Posterior cingulate gyrus (tissue), 11 donors: ENCODE measurements around the gene FBXO28.
A peak's percentile ranks its signal among the peaks of the same experiment; 100 is the strongest.
"Not testable (repeated sequence)": the region's sequence is repeated elsewhere in the genome, so short reads cannot be mapped to it uniquely, and the experiment has no call there.

Source experiments
- DNase-seq, 10 donors: peaks; one replicate each; pipeline versions ENCODE4 v3.0.0 to v3.0.0-alpha.2; 2020 to 2021; ENCODE audit warnings: mixed read lengths in 3 of 10
- intact Hi-C: fragments of 100-400 bp; cut with DNase I; formaldehyde crosslinking; loops from one replicate; pipeline ENCODE4 v1.15.1; 2023

The FBXO28 gene

GRCh38 chr1:224182866-224183590 lies 69.1 kb downstream of the FBXO28 start, which contains the start of gene DEGS1:
Gene DEGS1, plus strand, starts transcription at chr1:224183240. Its CDS starts 97 bp downstream, at chr1:224183337.
- peak; percentile 73 to 97 (median 82) for DNase-seq
- intact Hi-C loops = loop anchor here (2.0 to 10.0 kb wide), 4 partner anchors 68 to 338 kb away; partner anchors contain the start of genes FBXO28, NVL and TP53BP2

- intact Hi-C loops = loop anchor here (2.0 to 10.0 kb wide), 4 partner anchors 69 to 339 kb away; partner anchors contain the start of genes FBXO28, NVL and TP53BP2
- DNase-seq = peak; percentile 34 to 95 (median 52)
These were observed 69.8 kb downstream of the FBXO28 start for GRCh38 chr1:224183591-224184312.

DNA sequence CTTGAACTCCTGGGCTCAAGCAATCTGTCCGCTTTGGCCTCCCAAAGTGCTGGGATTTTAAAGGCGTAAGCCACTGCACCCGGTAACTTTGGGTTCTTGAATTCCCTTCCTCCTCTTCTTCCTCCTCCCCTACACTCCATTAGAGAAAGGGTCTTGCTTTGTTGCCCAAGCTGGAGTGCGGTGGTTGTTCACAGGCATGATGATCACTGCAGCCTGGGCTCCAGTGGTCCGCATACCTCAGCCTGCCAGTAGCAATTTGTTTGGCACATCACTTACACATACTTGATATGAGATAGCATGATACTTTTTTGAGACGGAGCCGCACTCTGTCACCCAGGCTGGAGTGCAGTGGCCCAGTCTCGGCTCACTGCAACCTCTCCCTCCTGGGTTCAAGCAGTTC lies 71.3 kb downstream of the FBXO28 start:
- intact Hi-C loops = loop anchor here (10.0 kb wide), 3 partner anchors 70 to 340 kb away; partner anchors contain the start of genes FBXO28 and TP53BP2
- DNase-seq = peak in 2 of 10 donors; percentile 26 to 40

DNA sequence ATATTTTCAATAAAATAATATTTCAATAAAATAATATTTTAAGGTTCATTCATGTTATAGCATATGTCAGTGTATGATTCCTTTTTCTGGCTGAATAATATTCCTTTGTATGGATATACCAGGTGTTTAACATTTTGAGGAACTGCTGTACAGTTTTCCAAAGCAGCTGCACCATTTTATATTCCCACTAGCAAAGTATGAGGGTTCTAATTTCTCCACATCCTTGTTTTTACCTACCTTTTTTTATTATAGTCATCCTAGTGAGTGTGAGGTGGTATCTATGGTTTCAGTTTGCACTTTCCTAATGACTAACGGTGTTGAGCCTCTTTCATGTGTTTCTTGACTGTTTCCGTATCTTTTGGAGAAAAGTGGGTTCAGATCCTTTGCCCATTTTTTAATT lies 74.4 kb downstream of the FBXO28 start:
- intact Hi-C loops = loop anchor here (10.0 kb wide), 3 partner anchors 73 to 343 kb away; partner anchors contain the start of genes FBXO28 and TP53BP2
- DNase-seq = no peak

GRCh38 chr1:224189561-224189960 lies 75.7 kb downstream of the FBXO28 start:
- no peak for DNase-seq
- intact Hi-C loops = loop anchor here (10.0 kb wide), 3 partner anchors 75 to 345 kb away; partner anchors contain the start of genes FBXO28 and TP53BP2

DNA sequence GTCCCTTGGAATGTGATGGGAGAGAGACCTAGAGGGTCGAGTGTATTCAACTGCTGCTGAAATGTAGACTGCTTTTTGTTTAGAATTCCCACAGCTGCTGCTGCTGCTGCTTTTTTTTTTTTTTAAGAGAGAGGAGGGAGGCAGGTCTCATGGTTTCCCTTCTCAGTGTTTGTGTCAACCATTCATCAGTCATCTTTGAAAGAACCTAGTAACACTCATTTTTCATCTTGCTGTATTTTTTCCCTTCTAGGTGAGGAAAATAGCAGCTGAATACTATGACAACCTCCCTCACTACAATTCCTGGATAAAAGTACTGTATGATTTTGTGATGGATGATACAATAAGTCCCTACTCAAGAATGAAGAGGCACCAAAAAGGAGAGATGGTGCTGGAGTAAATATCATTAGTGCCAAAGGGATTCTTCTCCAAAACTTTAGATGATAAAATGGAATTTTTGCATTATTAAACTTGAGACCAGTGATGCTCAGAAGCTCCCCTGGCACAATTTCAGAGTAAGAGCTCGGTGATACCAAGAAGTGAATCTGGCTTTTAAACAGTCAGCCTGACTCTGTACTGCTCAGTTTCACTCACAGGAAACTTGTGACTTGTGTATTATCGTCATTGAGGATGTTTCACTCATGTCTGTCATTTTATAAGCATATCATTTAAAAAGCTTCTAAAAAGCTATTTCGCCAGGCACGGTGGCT lies 78.3 kb downstream of the FBXO28 start:
- intact Hi-C loops = no loop called here
- no peak for DNase-seq

DNA sequence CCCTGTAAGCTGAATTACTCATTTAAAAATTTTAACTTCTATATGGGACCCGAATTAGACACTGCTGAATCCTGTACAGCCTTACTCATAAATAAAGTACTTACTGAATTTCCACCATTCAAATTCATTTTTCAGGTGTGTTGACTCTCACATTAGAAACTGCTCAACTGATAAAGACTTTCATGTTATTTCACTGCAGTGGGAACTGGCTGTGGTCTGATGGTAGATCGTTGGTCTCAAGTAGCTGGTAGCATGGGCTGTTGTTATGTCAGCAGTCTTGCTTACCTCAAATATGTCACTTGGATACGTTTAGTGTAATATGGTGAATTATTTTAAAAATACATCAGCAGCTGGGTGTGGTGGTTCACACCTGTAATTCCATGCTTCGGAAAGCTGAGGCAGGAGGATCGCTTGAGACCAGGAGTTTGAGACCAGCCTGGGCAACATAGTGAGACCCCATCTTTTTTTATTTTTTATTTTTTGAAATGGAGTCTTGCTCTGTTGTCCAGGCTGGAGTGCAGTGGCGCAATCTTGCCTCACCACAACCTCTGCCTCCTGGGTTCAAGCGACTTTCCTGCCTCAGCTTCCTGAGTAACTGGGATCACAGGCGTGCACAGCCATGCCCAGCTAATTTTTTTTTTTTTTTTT lies 79.5 kb downstream of the FBXO28 start:
- DNase-seq = no peak
- intact Hi-C loops = no loop called here

GRCh38 chr1:224196813-224197600 lies 83.1 kb downstream of the FBXO28 start:
- intact Hi-C loops = no loop called here
- no peak for DNase-seq

DNA sequence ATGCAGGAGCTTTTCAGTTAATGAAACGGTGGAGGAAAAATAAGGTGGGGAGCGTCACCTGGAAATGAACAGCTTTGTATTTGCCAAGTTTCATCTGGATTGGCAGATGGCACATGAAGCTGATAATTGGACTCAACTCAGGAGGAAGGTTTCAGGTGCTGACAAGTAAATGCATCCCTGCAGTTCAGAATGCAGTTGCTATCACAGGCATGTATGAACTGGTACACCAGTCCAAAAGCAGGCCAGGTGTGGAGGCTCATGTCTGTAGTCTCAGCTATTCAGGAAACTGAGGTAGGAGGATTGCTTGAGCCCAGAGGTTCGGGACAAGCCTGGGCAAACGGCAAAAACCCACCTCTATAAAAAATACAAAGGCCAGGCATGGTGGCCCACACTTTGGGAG lies 84.7 kb downstream of the FBXO28 start:
- no peak for DNase-seq
- intact Hi-C loops = no loop called here

DNA sequence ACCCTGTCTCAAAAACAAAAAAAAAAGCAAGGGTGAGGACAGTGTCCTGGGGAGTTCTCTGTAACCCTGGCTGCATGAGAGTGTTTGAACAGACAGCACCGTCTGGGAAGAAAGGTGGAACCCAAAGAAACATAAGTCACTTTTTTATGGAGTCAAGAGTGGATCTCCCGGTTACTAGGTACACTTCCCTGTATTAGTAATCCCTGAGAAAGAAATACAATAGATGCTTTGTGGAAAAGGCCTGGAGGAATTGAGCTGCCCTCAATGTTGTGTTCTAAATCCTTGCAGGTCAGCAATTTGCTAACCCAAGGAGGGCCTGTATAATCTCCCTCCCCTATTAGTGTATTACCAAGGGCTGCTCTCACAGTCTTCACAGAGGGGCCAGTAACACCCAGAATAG lies 85.8 kb downstream of the FBXO28 start:
- no peak for DNase-seq
- intact Hi-C loops = no loop called here

DNA sequence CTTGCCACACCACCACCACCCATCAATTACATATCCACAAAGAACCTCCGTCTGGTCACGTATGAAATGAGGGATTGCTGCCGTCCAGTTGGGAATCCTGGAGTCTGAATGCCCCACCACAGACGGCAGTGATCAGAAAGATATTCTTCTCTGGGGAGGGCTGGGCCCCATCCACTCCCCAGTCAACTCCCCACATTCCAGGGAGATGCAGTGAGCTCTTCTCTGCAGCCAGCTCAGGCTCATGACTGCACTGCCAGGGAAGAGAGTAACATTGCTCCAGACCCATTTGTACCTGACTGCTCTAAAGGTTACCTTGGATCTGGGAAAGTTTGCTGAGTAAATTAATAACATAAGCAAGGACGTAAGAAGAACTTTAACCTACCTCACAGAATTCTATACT lies 87.5 kb downstream of the FBXO28 start:
- intact Hi-C loops = no loop called here
- DNase-seq = no peak

DNA sequence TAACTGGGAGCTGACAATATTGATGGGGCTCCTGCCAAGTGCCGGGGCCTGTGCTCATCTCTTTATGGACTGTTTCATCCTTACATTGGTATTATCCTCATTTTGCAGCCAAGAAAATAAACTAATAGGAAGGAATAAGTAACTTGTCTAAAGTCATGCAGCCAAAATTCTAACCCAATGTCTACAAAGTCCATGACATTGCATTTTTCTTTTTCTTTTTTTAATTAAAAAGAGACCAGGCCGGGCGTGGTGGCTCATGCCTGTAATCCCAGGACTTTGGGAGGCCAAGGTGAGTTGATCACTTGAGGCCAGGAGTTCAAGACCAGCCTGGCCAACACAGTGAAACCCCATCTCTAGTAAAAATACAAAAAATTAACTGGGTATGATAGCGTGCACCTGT lies 87.9 kb downstream of the FBXO28 start:
- intact Hi-C loops = no loop called here

DNA sequence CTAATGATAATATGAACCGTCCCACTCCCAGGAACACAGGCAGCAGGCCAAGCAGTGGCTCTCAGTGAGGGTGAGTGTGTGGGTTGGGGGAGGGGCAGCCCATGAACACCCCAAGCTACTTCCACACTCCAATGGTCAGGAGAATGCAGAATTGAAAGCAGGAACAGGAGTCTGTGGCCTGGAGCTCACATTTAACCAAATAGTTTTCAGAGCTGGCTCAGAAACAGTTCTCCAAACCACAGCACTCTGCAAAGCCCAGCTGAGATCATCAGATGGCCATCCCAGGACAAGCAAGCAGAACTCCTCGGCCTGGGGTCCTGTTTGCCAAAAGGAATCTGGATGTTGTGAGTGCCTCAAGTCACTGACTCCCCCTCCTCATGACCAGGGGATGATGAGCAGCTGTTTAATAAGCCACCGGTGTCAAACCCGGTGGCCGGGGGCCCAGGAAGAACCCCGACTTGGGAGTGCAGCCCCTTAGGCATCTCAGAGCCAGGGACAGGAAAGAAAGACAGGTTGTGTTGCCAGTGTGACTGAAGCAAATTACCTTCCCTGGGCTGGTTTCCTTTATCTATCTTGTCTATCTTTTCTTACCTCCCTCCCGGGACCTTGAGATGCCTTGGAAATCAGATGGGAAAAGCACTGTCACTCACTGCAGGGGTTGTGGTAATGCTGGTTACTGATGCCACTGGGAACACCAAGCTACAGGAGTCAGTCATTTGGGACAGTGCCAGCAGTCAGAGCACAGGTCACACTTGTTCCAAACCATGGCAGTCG lies 89.5 kb downstream of the FBXO28 start:
- intact Hi-C loops = no loop called here
- DNase-seq = peak in 4 of 10 donors; percentile 17 to 29 (median 22)

More for the DNA sequence above, 87.9 kb downstream of the FBXO28 start:
- DNase-seq = no peak

GRCh38 chr1:224205438-224205840 lies 91.5 kb downstream of the FBXO28 start:
- intact Hi-C loops = no loop called here
- DNase-seq = peak in 1 of 10 donors; percentile 4

DNA sequence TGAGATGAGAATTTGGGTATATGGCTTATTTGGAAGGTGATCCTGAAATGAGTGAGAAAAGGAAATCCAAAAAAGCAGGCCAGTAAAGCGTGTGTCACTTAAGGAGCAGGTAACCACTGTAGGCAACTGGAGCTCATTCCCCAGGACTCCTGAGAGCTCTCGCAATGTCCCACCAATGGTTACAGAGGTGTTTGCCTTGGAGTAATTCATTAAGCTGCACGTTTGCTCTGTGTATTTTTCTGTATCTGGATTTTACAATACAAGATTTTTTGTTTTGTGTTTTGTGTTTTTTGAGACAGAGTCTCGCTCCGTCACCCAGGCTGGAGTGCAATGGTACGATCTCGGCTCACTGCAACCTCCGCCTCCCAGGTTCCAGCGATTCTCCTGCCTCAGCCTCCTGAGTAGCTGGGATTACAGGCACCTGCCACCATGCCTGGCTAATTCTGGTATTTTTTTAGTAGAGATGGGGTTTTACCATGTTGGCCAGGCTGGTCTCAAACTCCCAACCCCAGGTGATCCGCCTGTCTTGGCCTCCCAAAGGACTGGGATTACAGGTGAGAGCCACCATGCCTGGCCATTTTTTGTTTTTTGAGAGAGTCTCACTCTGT lies 92.1 kb downstream of the FBXO28 start:
- intact Hi-C loops, DNase-seq: not testable (repeated sequence)

- no peak for DNase-seq
- intact Hi-C loops = no loop called here
These were observed 97.5 kb downstream of the FBXO28 start for GRCh38 chr1:224211206-224211962.
